Measurements from ENCODE around the gene GRID1.

- no peak for TF ChIP-seq YY1 (IDR thresholded peaks at IDR 0.05; ENCODE audit: insufficient read depth, insufficient read length)
- no peak for TF ChIP-seq ZNF274 (IDR thresholded peaks at IDR 0.05; ENCODE audit: low read depth, low read length)
These were observed 268.3 kb downstream of the GRID1 start for GRCh38 chr10:86098187-86098881.
